Measurements from ENCODE around the gene GFM2. TPM values are rescaled to one million over a fixed set of nuclear protein-coding genes. Genes with fewer than 3 reads are reported as not detected.

GFM2 gene
- total and polyA plus RNA-seq, 4 experiments from 2014 or later = 9.5 to 21.6 (median 15.5) TPM

GRCh38 chr5:74672215-74672877 lies 94.6 kb downstream of the GFM2 start:
- no peaks in the 10 kb centered on the region for H3K4me1 Mint-ChIP-seq
- ChIA-PET CTCF (ENCODE audit: partially characterized antibody) (interaction anchor here (1.1 to 2.5 kb wide), 4 partner anchors 14 to 253 kb away, joined by 3 to 10 read pairs (median 4); no protein-coding TSS in a partner anchor), POLR2A (ENCODE audit: partially characterized antibody) (no interaction called here)
- Histone ChIP-seq H3K27me3 (ENCODE audit: insufficient read depth, low read length) (no peaks in the 10 kb centered on the region), H3K27ac (ENCODE audit: low read depth, low read length) (no peak overlapping the region), H3K36me3 (ENCODE audit: insufficient read depth, low read length) (no peaks in the 10 kb centered on the region), H3K9me3 (ENCODE audit: control insufficient read depth in 1 of 2, low read length in 2 of 2) (no peaks in the 10 kb centered on the region), H3K4me1 (ENCODE audit: insufficient read depth, low read length) (no peaks in the 10 kb centered on the region), H3K4me3 (ENCODE audit: low read length in 2 of 2) (no peak overlapping the region)
- no peak for DNase-seq
- no peaks in the 10 kb centered on the region for H3K9me3 Mint-ChIP-seq
- intact Hi-C loops (cut with micrococcal nuclease) = loop anchor here (2.0 to 5.0 kb wide), 2 partner anchors 592 to 1010 kb away; no protein-coding TSS in a partner anchor
- no peak overlapping the region for H3K27ac Mint-ChIP-seq
- peaks cover 7 to 14% of the 10 kb centered on the region in 2 donors for H3K27me3 Mint-ChIP-seq
- no peaks in the 10 kb centered on the region for H3K36me3 Mint-ChIP-seq
- H3K4me3 Mint-ChIP-seq = no peak overlapping the region

Other genes with a start within 250 kb of the GFM2 start
- gene ENC1, start 126.4 kb downstream of the GFM2 start, total RNA-seq = under 1 TPM; 0.61 to 0.84 TPM
- under 1 TPM; 0.10 to 0.75 TPM for gene ENC1, start 126.4 kb downstream of the GFM2 start, polyA plus RNA-seq
- gene HEXB, start 81.9 kb downstream of the GFM2 start, total RNA-seq = 10 to 100 TPM; 62.3 to 70.9 TPM
- gene HEXB, start 81.9 kb downstream of the GFM2 start, polyA plus RNA-seq = 100 to 1,000 TPM in 1 of 2 donors, 10 to 100 TPM in 1; 92.6 to 200 TPM
- gene NSA2, start 132 bp upstream of the GFM2 start, total RNA-seq = 100 to 1,000 TPM; 103 to 120 TPM
- 10 to 100 TPM; 38.9 to 52.8 TPM for gene NSA2, start 132 bp upstream of the GFM2 start, polyA plus RNA-seq
- gene FAM169A, start 99.3 kb upstream of the GFM2 start, total RNA-seq = 10 to 100 TPM; 16.8 to 17.1 TPM
- gene FAM169A, start 99.3 kb upstream of the GFM2 start, polyA plus RNA-seq = 1 to 10 TPM; 2.5 to 8.9 TPM